COR-L47 (cell line): ENCODE results near the gene UBE2L3.
"Not testable (repeated sequence)": the region's sequence is repeated elsewhere in the genome, so short reads cannot be mapped to it uniquely, and the experiment has no call there.

ENCODE experiments used
- DNase-seq: peaks from one replicate; lab custom pipeline; 2025; lab: John Stamatoyannopoulos, UW

UBE2L3 gene

GRCh38 chr22:21571679-21572078, 4.2 kb downstream of the UBE2L3 start:
- DNase-seq = no peak

GRCh38 chr22:21573293-21573734, 5.8 kb downstream of the UBE2L3 start:
- DNase-seq = no peak

- no peak for DNase-seq
These were observed 6.4 kb downstream of the UBE2L3 start for GRCh38 chr22:21573750-21574494.

GRCh38 chr22:21579474-21579851, 11.9 kb downstream of the UBE2L3 start:
- DNase-seq = no peak

- not testable (repeated sequence) for DNase-seq
These were observed 13.1 kb downstream of the UBE2L3 start for GRCh38 chr22:21580623-21581007.

GRCh38 chr22:21581009-21581713, 13.6 kb downstream of the UBE2L3 start:
- not testable (repeated sequence) for DNase-seq

- DNase-seq = no peak
These were observed 15.6 kb downstream of the UBE2L3 start for GRCh38 chr22:21582801-21583740.

- DNase-seq = no peak
These were observed 17.9 kb downstream of the UBE2L3 start for GRCh38 chr22:21585389-21585788.

GRCh38 chr22:21587803-21588611, 20.5 kb downstream of the UBE2L3 start:
- DNase-seq = no peak

- DNase-seq = no peak
These were observed 21.9 kb downstream of the UBE2L3 start for GRCh38 chr22:21589396-21589795.

GRCh38 chr22:21590809-21591641, 23.5 kb downstream of the UBE2L3 start:
- no peak for DNase-seq

GRCh38 chr22:21591695-21592094, 24.2 kb downstream of the UBE2L3 start:
- no peak for DNase-seq

GRCh38 chr22:21592422-21592821, 24.9 kb downstream of the UBE2L3 start:
- DNase-seq = no peak

- DNase-seq = no peak
These were observed 26.1 kb downstream of the UBE2L3 start for GRCh38 chr22:21593406-21594232.

GRCh38 chr22:21594865-21595452, 27.4 kb downstream of the UBE2L3 start:
- DNase-seq = no peak

GRCh38 chr22:21596356-21597135, 29.0 kb downstream of the UBE2L3 start:
- not testable (repeated sequence) for DNase-seq

- DNase-seq = no peak
These were observed 30.8 kb downstream of the UBE2L3 start for GRCh38 chr22:21598302-21598701.
